Kidney epithelial cell (primary cell): ENCODE measurements around the gene ADAP1. TPM values are rescaled to one million over a fixed set of nuclear protein-coding genes. Genes with fewer than 3 reads are reported as not detected.

Source experiments
- DNase-seq: peaks from one replicate; pipeline ENCODE4 v3.0.0-alpha.2; 2010; ENCODE audit warnings: low read depth
- H3K27me3 ChIP-seq: 2 replicates; pipeline ENCODE4 v1.6.0; 2011; ENCODE audit warnings: low read length; ENCODE audit not compliant: control insufficient read depth, insufficient read depth
- H3K36me3 ChIP-seq: 2 replicates; pipeline ENCODE4 v1.5.1; 2011; ENCODE audit warnings: low read length; ENCODE audit not compliant: control insufficient read depth, insufficient read depth
- H3K4me3 ChIP-seq: 2 replicates; pipeline ENCODE4 v1.5.1; 2011; ENCODE audit warnings: low read depth, mild to moderate bottlenecking, control low read depth, low read length
- total RNA-seq: library from RNA; depleted of rRNA; stranded (reverse); fragments of >200 nt; gene quantifications from 2 replicates; pipeline ENCODE4 v1.2.3, GENCODE V29; 2015
- TF ChIP-seq, protein P1 (sequence below): IDR thresholded peaks from 2 replicates; pipeline ENCODE4 v1.5.1; 2011; ENCODE audit warnings: mild to moderate bottlenecking, moderate library complexity, low read length, control low read depth, inconsistent platforms; ENCODE audit not compliant: insufficient read depth, poor library complexity, severe bottlenecking

ADAP1 gene
- total RNA-seq, 1 donor from 2014 or later: 14.3 TPM

DNA sequence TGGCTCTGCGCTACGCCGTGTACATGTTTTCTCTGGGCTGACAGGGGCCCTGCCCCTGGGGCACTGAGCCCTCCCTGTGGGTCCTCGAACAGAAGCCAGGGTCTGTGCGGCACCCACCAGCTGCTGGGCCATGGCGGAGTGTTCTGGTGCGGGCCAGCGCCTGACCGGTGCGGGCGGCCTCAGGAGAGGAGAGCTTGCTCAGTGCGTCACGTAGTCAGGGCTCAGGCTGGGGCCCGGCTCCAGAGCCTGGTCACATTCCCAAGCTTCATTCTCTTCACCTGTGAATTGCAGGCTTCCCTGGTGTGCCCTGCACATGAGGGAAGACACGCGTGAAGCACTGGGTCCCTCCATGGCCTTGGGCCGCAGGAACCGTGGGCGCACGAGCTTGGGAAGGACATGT, 62.7 kb downstream of the ADAP1 start:
- TF ChIP-seq, protein P1, sequence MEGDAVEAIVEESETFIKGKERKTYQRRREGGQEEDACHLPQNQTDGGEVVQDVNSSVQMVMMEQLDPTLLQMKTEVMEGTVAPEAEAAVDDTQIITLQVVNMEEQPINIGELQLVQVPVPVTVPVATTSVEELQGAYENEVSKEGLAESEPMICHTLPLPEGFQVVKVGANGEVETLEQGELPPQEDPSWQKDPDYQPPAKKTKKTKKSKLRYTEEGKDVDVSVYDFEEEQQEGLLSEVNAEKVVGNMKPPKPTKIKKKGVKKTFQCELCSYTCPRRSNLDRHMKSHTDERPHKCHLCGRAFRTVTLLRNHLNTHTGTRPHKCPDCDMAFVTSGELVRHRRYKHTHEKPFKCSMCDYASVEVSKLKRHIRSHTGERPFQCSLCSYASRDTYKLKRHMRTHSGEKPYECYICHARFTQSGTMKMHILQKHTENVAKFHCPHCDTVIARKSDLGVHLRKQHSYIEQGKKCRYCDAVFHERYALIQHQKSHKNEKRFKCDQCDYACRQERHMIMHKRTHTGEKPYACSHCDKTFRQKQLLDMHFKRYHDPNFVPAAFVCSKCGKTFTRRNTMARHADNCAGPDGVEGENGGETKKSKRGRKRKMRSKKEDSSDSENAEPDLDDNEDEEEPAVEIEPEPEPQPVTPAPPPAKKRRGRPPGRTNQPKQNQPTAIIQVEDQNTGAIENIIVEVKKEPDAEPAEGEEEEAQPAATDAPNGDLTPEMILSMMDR: no peak
- DNase-seq: no peak
- H3K36me3 ChIP-seq: peaks cover 4% of the 10 kb centered on the region
- H3K27me3 ChIP-seq: no peaks in the 10 kb centered on the region
- no peak overlapping the region for H3K4me3 ChIP-seq

DNA sequence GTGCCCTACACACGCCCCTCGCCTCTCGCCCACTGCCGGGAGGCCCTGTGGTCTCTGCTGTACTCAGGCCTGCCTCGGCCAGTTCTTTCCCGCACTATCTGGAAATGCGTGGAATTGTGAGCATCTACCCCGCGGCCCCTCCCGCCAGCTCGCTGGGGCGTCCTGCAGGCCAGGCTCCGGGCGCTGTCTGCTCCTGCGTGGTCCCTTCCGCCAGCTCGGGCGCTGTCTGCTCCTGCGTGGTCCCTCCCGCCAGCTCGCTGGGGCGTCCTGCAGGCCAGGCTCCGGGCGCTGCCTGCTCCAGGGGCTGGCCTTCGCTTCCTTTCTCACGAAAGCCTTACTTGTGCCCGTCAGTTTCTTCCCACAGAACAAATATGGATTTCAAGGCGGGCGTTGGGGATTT, 63.2 kb downstream of the ADAP1 start:
- H3K4me3 ChIP-seq: no peak overlapping the region
- peaks cover 4% of the 10 kb centered on the region for H3K36me3 ChIP-seq
- no peaks in the 10 kb centered on the region for H3K27me3 ChIP-seq
- TF ChIP-seq, protein P1: no peak
- no peak for DNase-seq

DNA sequence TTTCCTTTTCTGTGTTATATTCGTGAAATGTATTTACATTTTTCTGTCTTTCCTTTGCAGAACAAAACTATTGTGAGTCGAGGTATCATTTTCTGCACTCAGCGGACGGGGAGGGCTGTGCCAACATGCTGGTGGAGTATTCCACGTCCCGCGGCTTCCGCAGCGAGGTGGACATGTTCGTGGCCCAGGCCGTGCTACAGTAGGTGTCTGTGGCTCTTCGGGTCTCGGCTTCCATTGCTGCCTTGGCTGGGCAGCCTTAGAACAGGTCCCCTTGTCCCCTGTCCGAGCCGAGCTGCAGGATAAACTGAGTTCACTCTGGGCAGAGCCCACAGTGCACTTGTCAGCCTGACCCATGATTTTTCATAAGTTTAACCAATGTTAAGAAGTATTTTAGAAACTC, 63.6 kb downstream of the ADAP1 start:
- no peak for DNase-seq
- Histone ChIP-seq H3K36me3 (peaks cover 4% of the 10 kb centered on the region), H3K27me3 (no peaks in the 10 kb centered on the region), H3K4me3 (no peak overlapping the region)
- TF ChIP-seq, protein P1: no peak

DNA sequence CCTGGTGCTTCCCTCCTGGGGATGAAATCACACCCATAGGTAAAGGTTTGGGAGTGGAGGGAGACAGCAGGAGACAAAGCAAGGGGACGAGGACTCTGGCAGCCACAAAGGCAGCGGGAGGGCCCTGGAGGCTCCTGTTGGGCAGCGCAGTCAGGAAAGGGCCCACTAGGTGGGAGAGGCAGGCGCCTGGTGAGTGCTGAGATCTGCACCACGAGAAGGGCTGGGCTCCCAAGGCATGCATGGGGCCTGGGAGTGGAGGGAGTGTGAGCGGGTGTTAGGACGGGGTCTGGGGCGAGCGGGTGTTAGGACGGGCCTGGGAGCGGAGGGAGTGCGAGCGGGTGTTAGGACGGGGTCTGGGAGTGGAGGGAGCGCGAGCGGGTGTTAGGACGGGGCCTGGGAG, 65.1 kb downstream of the ADAP1 start:
- peaks cover 4% of the 10 kb centered on the region for H3K36me3 ChIP-seq

DNA sequence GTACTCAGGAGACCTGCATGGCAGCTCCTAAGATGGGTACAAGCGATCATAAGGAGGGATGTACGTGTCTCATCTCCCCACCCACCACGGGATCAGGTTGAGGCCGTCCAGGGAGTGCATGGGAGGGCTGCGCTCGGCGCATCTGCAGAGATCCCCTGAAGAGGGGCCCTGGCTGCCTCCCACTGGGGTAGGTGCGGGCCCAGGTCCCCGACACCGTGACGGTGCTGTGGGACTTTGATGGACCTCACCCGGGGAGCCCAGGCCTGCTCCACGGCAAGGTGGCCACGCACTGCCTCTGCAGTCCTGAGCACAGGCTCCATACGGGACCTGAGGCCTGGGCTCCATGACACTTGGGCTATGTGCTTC, 65.5 kb downstream of the ADAP1 start:
- no peaks in the 10 kb centered on the region for H3K27me3 ChIP-seq
- DNase-seq: no peak
- peaks cover 4% of the 10 kb centered on the region for H3K36me3 ChIP-seq
- H3K4me3 ChIP-seq: no peak overlapping the region
- TF ChIP-seq, protein P1: no peak

More for the DNA sequence above, 65.1 kb downstream of the ADAP1 start:
- TF ChIP-seq, protein P1: no peak
- DNase-seq: no peak
- H3K4me3 ChIP-seq: no peak overlapping the region
- no peaks in the 10 kb centered on the region for H3K27me3 ChIP-seq
